ENCODE results near the gene TMEM74B.

Gene TMEM74B

DNA sequence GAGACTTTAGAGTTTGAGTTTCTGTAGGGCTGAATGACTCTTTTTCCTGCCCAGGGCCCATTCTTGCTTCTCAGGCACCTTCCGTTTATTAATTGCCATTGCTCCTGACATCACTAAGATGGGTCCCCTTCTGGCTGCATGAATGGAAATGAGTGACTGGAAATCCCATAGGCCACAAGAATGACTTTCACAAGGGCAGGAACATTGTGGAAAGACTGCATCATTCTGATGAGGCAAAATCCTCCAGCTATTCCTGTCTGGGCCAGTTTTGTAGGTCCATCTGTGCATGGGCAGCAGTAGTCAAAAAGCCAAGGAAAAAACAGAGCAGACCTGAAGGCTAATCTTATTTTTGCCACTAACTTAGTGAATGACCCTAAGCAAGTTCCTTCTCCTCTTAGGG lies 19.3 kb downstream of the TMEM74B start:
- no peak overlapping the region for H3K4me3 ChIP-seq (ENCODE audit: low read length)
- no peak for DNase-seq (ENCODE audit: low read depth)
- TF ChIP-seq, protein P1, sequence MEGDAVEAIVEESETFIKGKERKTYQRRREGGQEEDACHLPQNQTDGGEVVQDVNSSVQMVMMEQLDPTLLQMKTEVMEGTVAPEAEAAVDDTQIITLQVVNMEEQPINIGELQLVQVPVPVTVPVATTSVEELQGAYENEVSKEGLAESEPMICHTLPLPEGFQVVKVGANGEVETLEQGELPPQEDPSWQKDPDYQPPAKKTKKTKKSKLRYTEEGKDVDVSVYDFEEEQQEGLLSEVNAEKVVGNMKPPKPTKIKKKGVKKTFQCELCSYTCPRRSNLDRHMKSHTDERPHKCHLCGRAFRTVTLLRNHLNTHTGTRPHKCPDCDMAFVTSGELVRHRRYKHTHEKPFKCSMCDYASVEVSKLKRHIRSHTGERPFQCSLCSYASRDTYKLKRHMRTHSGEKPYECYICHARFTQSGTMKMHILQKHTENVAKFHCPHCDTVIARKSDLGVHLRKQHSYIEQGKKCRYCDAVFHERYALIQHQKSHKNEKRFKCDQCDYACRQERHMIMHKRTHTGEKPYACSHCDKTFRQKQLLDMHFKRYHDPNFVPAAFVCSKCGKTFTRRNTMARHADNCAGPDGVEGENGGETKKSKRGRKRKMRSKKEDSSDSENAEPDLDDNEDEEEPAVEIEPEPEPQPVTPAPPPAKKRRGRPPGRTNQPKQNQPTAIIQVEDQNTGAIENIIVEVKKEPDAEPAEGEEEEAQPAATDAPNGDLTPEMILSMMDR (conservative IDR thresholded peaks at IDR 0.05; ENCODE audit: low read length): no peak

DNA sequence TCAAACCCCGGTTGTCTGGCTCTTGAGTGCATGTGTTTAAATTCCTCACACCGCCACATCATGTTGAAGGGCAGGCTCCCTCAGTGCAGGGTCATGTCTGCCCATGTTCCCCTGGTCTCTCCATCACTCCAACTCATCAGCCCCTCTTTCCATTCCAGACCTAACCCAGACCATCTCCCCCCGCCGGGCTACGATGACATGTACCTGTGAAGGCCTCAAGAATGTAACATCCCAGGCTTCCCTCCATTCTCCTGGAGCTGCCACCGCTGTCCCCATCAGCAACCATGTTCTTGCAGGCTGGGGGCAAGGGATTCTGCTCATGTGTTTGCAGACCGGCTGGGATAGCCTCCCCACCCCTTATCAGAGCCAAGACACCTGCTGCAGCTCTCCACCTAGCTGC lies 19.9 kb downstream of the TMEM74B start:
- no peak for DNase-seq (ENCODE audit: low read depth)
- H3K4me3 ChIP-seq (ENCODE audit: low read length): no peak overlapping the region
- TF ChIP-seq, protein P1 (conservative IDR thresholded peaks at IDR 0.05; ENCODE audit: low read length): no peak

DNA sequence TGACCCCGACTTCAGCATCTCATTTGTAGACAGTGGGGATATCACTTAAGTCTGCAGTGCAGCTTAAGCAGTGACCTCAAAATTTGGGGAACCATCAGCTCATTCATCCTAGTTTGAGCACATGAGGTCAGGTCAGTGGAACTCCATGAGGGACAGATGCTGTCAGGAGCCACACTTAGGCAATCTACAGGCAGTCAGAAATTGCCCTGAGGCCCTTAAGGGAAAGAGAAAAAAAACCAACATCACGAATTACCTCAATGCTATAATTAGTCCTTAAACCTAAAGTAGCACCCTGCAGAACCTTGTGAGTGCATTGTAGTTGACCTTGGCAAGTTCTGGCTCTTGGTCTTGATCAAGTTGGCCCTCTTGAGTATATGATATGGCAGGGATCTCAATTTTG lies 21.1 kb downstream of the TMEM74B start:
- TF ChIP-seq, protein P1 (conservative IDR thresholded peaks at IDR 0.05; ENCODE audit: low read length): no peak
- H3K4me3 ChIP-seq (ENCODE audit: low read length): no peak overlapping the region
- DNase-seq (ENCODE audit: low read depth): no peak

DNA sequence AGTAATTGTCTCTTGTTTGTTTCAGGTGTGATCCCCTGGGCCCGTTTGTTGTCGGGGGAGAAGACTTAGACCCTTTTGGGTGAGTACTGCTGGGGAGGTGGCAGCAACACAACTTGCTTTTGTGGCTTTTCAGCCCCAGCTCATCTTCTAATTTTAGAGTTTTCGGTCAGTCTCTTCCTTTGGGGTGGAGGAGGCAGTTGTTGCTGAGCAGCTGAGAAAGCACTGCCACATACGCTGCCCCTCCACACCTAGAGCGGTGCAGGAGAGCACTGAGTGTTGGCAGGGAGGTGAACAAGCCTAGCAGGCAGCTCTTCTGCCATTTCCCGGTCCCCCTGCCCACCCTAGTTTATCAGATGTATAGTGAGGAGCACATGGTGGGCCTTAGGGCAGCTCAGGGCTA lies 21.7 kb downstream of the TMEM74B start:
- DNase-seq (ENCODE audit: low read depth): no peak

DNA sequence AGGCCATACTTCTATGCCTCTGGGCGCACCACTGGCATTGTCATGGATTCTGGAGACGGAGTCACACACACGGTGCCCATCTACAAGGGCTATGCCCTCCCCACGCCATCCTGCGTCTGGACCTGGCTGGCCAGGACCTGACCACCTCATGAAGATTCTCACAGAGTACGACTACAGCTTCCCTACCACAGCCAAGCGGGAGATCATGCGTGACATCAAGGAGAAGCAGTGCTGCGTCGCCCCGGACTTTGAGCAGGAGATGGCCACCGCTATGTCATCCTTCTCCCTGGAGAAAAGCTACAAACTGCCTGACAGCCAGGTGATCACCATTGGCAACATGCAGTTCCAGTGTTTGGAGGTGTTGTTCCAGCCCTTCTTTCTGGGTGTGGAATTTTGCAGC lies 23.8 kb downstream of the TMEM74B start:
- H3K4me3 ChIP-seq (ENCODE audit: low read length): no peak overlapping the region
- no peak for DNase-seq (ENCODE audit: low read depth)
- TF ChIP-seq, protein P1 (conservative IDR thresholded peaks at IDR 0.05; ENCODE audit: low read length): no peak

More for the DNA sequence above, 21.7 kb downstream of the TMEM74B start:
- H3K4me3 ChIP-seq (ENCODE audit: low read length): no peak overlapping the region
- TF ChIP-seq, protein P1 (conservative IDR thresholded peaks at IDR 0.05; ENCODE audit: low read length): no peak

DNA sequence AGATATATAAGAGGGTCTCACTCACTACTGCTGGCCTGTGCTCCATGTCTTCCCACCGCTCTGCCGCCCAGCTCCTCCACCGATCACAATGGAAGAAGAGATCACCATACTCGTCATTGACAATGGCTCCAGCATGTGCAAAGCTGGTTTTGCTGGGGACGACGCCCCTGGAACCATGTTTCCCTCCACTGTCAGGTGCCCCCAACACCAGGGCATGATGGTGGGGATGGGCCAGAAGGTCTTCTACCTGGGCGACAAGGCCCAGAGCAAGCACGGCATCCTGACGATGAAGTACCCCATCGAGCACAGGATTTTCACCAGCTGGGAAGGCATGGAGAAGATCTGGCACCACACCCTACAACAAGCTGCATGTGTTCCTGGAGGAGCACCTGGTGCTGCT lies 24.3 kb downstream of the TMEM74B start:
- TF ChIP-seq, protein P1 (conservative IDR thresholded peaks at IDR 0.05; ENCODE audit: low read length): no peak
- H3K4me3 ChIP-seq (ENCODE audit: low read length): no peak overlapping the region
- no peak for DNase-seq (ENCODE audit: low read depth)

DNA sequence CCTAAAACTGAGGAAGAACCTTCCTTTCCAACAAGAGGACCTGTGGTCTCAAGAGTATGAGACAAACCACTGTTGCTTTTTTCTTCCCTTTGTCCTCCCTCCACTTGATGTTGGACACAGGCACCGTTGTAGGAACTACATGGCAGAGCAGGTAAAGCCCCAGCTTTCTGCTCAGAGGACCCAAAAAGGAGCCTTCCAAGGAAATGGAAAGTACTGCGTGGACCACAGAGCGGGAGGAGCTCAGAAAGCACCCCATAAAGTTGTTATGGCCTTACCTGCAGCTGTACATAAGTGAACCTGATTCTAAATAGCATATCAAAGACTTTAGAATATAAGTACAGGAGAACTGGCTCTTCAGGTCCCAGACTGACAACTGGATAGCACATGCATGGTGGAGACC lies 29.4 kb downstream of the TMEM74B start:
- no peak for DNase-seq (ENCODE audit: low read depth)
- no peak overlapping the region for H3K4me3 ChIP-seq (ENCODE audit: low read length)
- TF ChIP-seq, protein P1 (conservative IDR thresholded peaks at IDR 0.05; ENCODE audit: low read length): no peak

Data from AG10803 (cell line).